ENCODE results near the gene AOAH.

The AOAH gene

GRCh38 chr7:36523371-36524101, 200.8 kb downstream of the AOAH start:
- no peak overlapping the region for H3K9ac ChIP-seq (ENCODE audit: low read depth, low read length)
- no peak overlapping the region for H3K27ac ChIP-seq (ENCODE audit: low read length)
- no peaks in the 10 kb centered on the region for H3K36me3 ChIP-seq (ENCODE audit: insufficient read depth, low read depth, low read length)
- no peak overlapping the region for H3K4me3 ChIP-seq (ENCODE audit: low read length)
- no peaks in the 10 kb centered on the region for H3K9me3 ChIP-seq (ENCODE audit: insufficient read depth, low read depth, low read length)
- H3K4me1 ChIP-seq (ENCODE audit: insufficient read depth, low read length): no peaks in the 10 kb centered on the region
- no peaks in the 10 kb centered on the region for H3K27me3 ChIP-seq (ENCODE audit: insufficient read depth, low read length)

- no peaks in the 10 kb centered on the region for H3K9me3 ChIP-seq (ENCODE audit: insufficient read depth, low read depth, low read length)
- no peak overlapping the region for H3K27ac ChIP-seq (ENCODE audit: low read length)
- no peaks in the 10 kb centered on the region for H3K36me3 ChIP-seq (ENCODE audit: insufficient read depth, low read depth, low read length)
- no peak overlapping the region for H3K4me3 ChIP-seq (ENCODE audit: low read length)
- H3K27me3 ChIP-seq (ENCODE audit: insufficient read depth, low read length): no peaks in the 10 kb centered on the region
- H3K4me1 ChIP-seq (ENCODE audit: insufficient read depth, low read length): no peaks in the 10 kb centered on the region
- no peak overlapping the region for H3K9ac ChIP-seq (ENCODE audit: low read depth, low read length)
These were observed 201.8 kb downstream of the AOAH start for GRCh38 chr7:36522453-36523007.

- no peak overlapping the region for H3K9ac ChIP-seq (ENCODE audit: low read depth, low read length)
These were observed 202.4 kb downstream of the AOAH start for GRCh38 chr7:36521911-36522310.

GRCh38 chr7:36521133-36521532, 203.2 kb downstream of the AOAH start:
- Histone ChIP-seq H3K9me3 (ENCODE audit: insufficient read depth, low read depth, low read length) (no peaks in the 10 kb centered on the region), H3K9ac (ENCODE audit: low read depth, low read length) (no peak overlapping the region), H3K4me1 (ENCODE audit: insufficient read depth, low read length) (no peaks in the 10 kb centered on the region), H3K36me3 (ENCODE audit: insufficient read depth, low read depth, low read length) (no peaks in the 10 kb centered on the region), H3K4me3 (ENCODE audit: low read length) (no peak overlapping the region), H3K27ac (ENCODE audit: low read length) (no peak overlapping the region), H3K27me3 (ENCODE audit: insufficient read depth, low read length) (no peaks in the 10 kb centered on the region)

More at GRCh38 chr7:36521911-36522310, 202.4 kb downstream of the AOAH start:
- Histone ChIP-seq H3K27me3 (ENCODE audit: insufficient read depth, low read length) (no peaks in the 10 kb centered on the region), H3K9me3 (ENCODE audit: insufficient read depth, low read depth, low read length) (no peaks in the 10 kb centered on the region), H3K4me3 (ENCODE audit: low read length) (no peak overlapping the region), H3K36me3 (ENCODE audit: insufficient read depth, low read depth, low read length) (no peaks in the 10 kb centered on the region), H3K27ac (ENCODE audit: low read length) (no peak overlapping the region), H3K4me1 (ENCODE audit: insufficient read depth, low read length) (no peaks in the 10 kb centered on the region)

- Histone ChIP-seq H3K4me3 (ENCODE audit: low read length) (no peak overlapping the region), H3K27ac (ENCODE audit: low read length) (no peak overlapping the region), H3K9me3 (ENCODE audit: insufficient read depth, low read depth, low read length) (no peaks in the 10 kb centered on the region), H3K4me1 (ENCODE audit: insufficient read depth, low read length) (no peaks in the 10 kb centered on the region), H3K27me3 (ENCODE audit: insufficient read depth, low read length) (no peaks in the 10 kb centered on the region), H3K9ac (ENCODE audit: low read depth, low read length) (no peak overlapping the region), H3K36me3 (ENCODE audit: insufficient read depth, low read depth, low read length) (no peaks in the 10 kb centered on the region)
These were observed 208.4 kb downstream of the AOAH start for GRCh38 chr7:36515847-36516246.

- Histone ChIP-seq H3K9me3 (ENCODE audit: insufficient read depth, low read depth, low read length) (no peaks in the 10 kb centered on the region), H3K36me3 (ENCODE audit: insufficient read depth, low read depth, low read length) (no peaks in the 10 kb centered on the region), H3K4me1 (ENCODE audit: insufficient read depth, low read length) (peaks cover 4% of the 10 kb centered on the region; the same call in 1 of the 2 replicates), H3K27ac (ENCODE audit: low read length) (no peak overlapping the region), H3K4me3 (ENCODE audit: low read length) (no peak overlapping the region), H3K9ac (ENCODE audit: low read depth, low read length) (no peak overlapping the region), H3K27me3 (ENCODE audit: insufficient read depth, low read length) (no peaks in the 10 kb centered on the region)
These were observed 209.7 kb downstream of the AOAH start for GRCh38 chr7:36514289-36515243.

- no peak overlapping the region for H3K4me3 ChIP-seq (ENCODE audit: low read length)
- H3K27ac ChIP-seq (ENCODE audit: low read length): no peak overlapping the region
- no peaks in the 10 kb centered on the region for H3K9me3 ChIP-seq (ENCODE audit: insufficient read depth, low read depth, low read length)
- H3K9ac ChIP-seq (ENCODE audit: low read depth, low read length): no peak overlapping the region
- H3K27me3 ChIP-seq (ENCODE audit: insufficient read depth, low read length): no peaks in the 10 kb centered on the region
- no peaks in the 10 kb centered on the region for H3K36me3 ChIP-seq (ENCODE audit: insufficient read depth, low read depth, low read length)
- H3K4me1 ChIP-seq (ENCODE audit: insufficient read depth, low read length): peaks cover 4% of the 10 kb centered on the region; the same call in 1 of the 2 replicates
These were observed 210.9 kb downstream of the AOAH start for GRCh38 chr7:36513393-36513792.

GRCh38 chr7:36512616-36513015, 211.7 kb downstream of the AOAH start:
- Histone ChIP-seq H3K36me3 (ENCODE audit: insufficient read depth, low read depth, low read length) (no peaks in the 10 kb centered on the region), H3K4me1 (ENCODE audit: insufficient read depth, low read length) (peaks cover 4% of the 10 kb centered on the region; the same call in 1 of the 2 replicates), H3K9ac (ENCODE audit: low read depth, low read length) (no peak overlapping the region), H3K27ac (ENCODE audit: low read length) (no peak overlapping the region), H3K4me3 (ENCODE audit: low read length) (no peak overlapping the region), H3K27me3 (ENCODE audit: insufficient read depth, low read length) (no peaks in the 10 kb centered on the region), H3K9me3 (ENCODE audit: insufficient read depth, low read depth, low read length) (no peaks in the 10 kb centered on the region)

- H3K36me3 ChIP-seq (ENCODE audit: insufficient read depth, low read depth, low read length): no peaks in the 10 kb centered on the region
- no peak overlapping the region for H3K27ac ChIP-seq (ENCODE audit: low read length)
- H3K9ac ChIP-seq (ENCODE audit: low read depth, low read length): no peak overlapping the region
- H3K9me3 ChIP-seq (ENCODE audit: insufficient read depth, low read depth, low read length): no peaks in the 10 kb centered on the region; the same call in 1 of the 2 replicates
- H3K27me3 ChIP-seq (ENCODE audit: insufficient read depth, low read length): no peaks in the 10 kb centered on the region
- peaks cover 4% of the 10 kb centered on the region; the same call in 1 of the 2 replicates for H3K4me1 ChIP-seq (ENCODE audit: insufficient read depth, low read length)
- H3K4me3 ChIP-seq (ENCODE audit: low read length): no peak overlapping the region
These were observed 214.3 kb downstream of the AOAH start for GRCh38 chr7:36509962-36510361.

- H3K4me3 ChIP-seq (ENCODE audit: low read length): no peak overlapping the region
- H3K27ac ChIP-seq (ENCODE audit: low read length): no peak overlapping the region
- no peaks in the 10 kb centered on the region for H3K27me3 ChIP-seq (ENCODE audit: insufficient read depth, low read length)
- no peaks in the 10 kb centered on the region; the same call in 1 of the 2 replicates for H3K9me3 ChIP-seq (ENCODE audit: insufficient read depth, low read depth, low read length)
- H3K4me1 ChIP-seq (ENCODE audit: insufficient read depth, low read length): peaks cover 4% of the 10 kb centered on the region; the same call in 1 of the 2 replicates
- H3K9ac ChIP-seq (ENCODE audit: low read depth, low read length): no peak overlapping the region
- H3K36me3 ChIP-seq (ENCODE audit: insufficient read depth, low read depth, low read length): no peaks in the 10 kb centered on the region
These were observed 216.5 kb downstream of the AOAH start for GRCh38 chr7:36507475-36508440.

- no peak overlapping the region for H3K27ac ChIP-seq (ENCODE audit: low read length)
- H3K27me3 ChIP-seq (ENCODE audit: insufficient read depth, low read length): no peaks in the 10 kb centered on the region
- H3K4me3 ChIP-seq (ENCODE audit: low read length): no peak overlapping the region
- H3K9ac ChIP-seq (ENCODE audit: low read depth, low read length): no peak overlapping the region
- no peaks in the 10 kb centered on the region; the same call in 1 of the 2 replicates for H3K9me3 ChIP-seq (ENCODE audit: insufficient read depth, low read depth, low read length)
- H3K36me3 ChIP-seq (ENCODE audit: insufficient read depth, low read depth, low read length): no peaks in the 10 kb centered on the region
- peaks cover 4% of the 10 kb centered on the region; the same call in 1 of the 2 replicates for H3K4me1 ChIP-seq (ENCODE audit: insufficient read depth, low read length)
These were observed 217.5 kb downstream of the AOAH start for GRCh38 chr7:36506820-36507219.

Measured in iPS-20b (cell line).